DOHH2 (cell line): ENCODE results near the gene TMEM260.

ENCODE experiments used
- H3F3A ChIP-seq: fragments of 200-600 bp; sonication (generic), shearing (Covaris generic); 2 replicates; pipeline ENCODE4 v1.6.0; 2016; ENCODE audit warnings: antibody characterized with exemption, mild to moderate bottlenecking; ENCODE audit not compliant: control insufficient read depth, insufficient read depth
- H3K27ac ChIP-seq: fragments of 200-600 bp; sonication (generic); 2 replicates; pipeline ENCODE4 v1.5.1; 2014; ENCODE audit warnings: low read depth, mild to moderate bottlenecking, low read length, moderate library complexity
- H3K27me3 ChIP-seq: fragments of 200-600 bp; sonication (generic); 2 replicates; pipeline ENCODE4 v1.6.1; 2014; ENCODE audit warnings: mild to moderate bottlenecking, low read length, mixed read lengths; ENCODE audit not compliant: control insufficient read depth
- H3K36me3 ChIP-seq: fragments of 200-600 bp; sonication (generic); 2 replicates; pipeline ENCODE4 v1.6.1; 2014; ENCODE audit warnings: mild to moderate bottlenecking, low read length, moderate library complexity, mixed read lengths; ENCODE audit not compliant: control insufficient read depth
- H3K4me1 ChIP-seq: fragments of 200-600 bp; sonication (generic); 2 replicates; pipeline ENCODE4 v1.6.1; 2014; ENCODE audit warnings: mild to moderate bottlenecking, low read length, mixed read lengths; ENCODE audit not compliant: control insufficient read depth
- H3K4me2 ChIP-seq: fragments of 200-600 bp; sonication (generic); 2 replicates; pipeline ENCODE4 v1.6.0; 2014; ENCODE audit warnings: mild to moderate bottlenecking, low read length, moderate library complexity
- H3K4me3 ChIP-seq: fragments of 200-600 bp; sonication (generic); 2 replicates; pipeline ENCODE4 v1.5.1; 2014; ENCODE audit warnings: mild to moderate bottlenecking, low read length, mixed read lengths
- H3K79me2 ChIP-seq: fragments of 200-600 bp; sonication (generic); 2 replicates; pipeline ENCODE4 v1.6.1; 2014; ENCODE audit warnings: mild to moderate bottlenecking, low read length, mixed read lengths; ENCODE audit not compliant: control insufficient read depth
- H3K9me2 ChIP-seq: fragments of 200-600 bp; sonication (generic); replicated peaks from 2 replicates; pipeline ENCODE4 v1.6.1; 2014; ENCODE audit warnings: mild to moderate bottlenecking, low read length, mixed read lengths; ENCODE audit not compliant: control insufficient read depth
- H3K9me3 ChIP-seq: fragments of 200-600 bp; sonication (generic); 2 replicates; pipeline ENCODE4 v1.6.1; 2014; ENCODE audit warnings: antibody characterized with exemption, low read length, mixed read lengths; ENCODE audit not compliant: control insufficient read depth, insufficient read depth
- H4K20me1 ChIP-seq: fragments of 200-600 bp; sonication (generic); 2 replicates; pipeline ENCODE4 v1.6.0; 2014; ENCODE audit warnings: low read depth, mild to moderate bottlenecking, antibody characterized with exemption, low read length, moderate library complexity; ENCODE audit not compliant: control insufficient read depth, insufficient read depth
- EZH2phosphoT487 ChIP-seq: fragments of 200-600 bp; sonication (generic); IDR thresholded peaks from 2 replicates; pipeline ENCODE4 v1.6.1; 2017; ENCODE audit warnings: borderline replicate concordance, mild to moderate bottlenecking, antibody characterized with exemption, low read length, moderate library complexity, mixed read lengths
- TF ChIP-seq, protein P1 (sequence below): fragments of 200-600 bp; sonication (generic); IDR thresholded peaks from one replicate; pipeline ENCODE4 v1.5.1; 2014; ENCODE audit warnings: antibody characterized with exemption, mild to moderate bottlenecking, low read depth, low read length; ENCODE audit not compliant: poor library complexity, severe bottlenecking

TMEM260 gene

DNA sequence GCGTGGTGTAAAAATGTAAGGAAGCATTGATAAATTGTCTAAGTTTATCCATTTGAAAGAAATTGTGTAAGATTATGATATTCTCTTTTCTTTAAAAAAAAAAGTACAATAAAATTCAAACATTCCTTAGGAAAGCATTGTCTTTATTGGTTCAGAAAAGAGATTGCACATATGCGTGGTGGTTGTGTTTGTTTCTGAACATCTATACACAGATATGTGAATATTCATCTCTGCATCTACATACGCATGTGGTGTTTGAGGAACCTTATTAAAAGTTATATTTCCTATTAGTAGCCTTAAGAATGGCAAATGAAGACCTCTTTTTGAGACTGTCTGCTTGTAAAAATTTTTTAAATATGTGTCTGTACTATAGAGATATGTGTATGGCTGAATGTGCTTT lies 69.8 kb downstream of the TMEM260 start:
- Histone ChIP-seq H3K4me1 (no peaks in the 10 kb centered on the region), H3K27ac (no peak overlapping the region), H4K20me1 (0 out of 2 replicates have a peak, but pooled peaks cover 3% of the 10 kb centered on the region), H3K9me3 (no peaks in the 10 kb centered on the region), H3K9me2 (no peaks in the 10 kb centered on the region), H3K4me3 (no peak overlapping the region), H3K4me2 (no peak overlapping the region), H3F3A (no peaks in the 10 kb centered on the region), H3K27me3 (no peaks in the 10 kb centered on the region), H3K36me3 (peaks cover 4% of the 10 kb centered on the region; the same call in 1 of the 2 replicates), H3K79me2 (no peaks in the 10 kb centered on the region)
- TF ChIP-seq, protein P1, sequence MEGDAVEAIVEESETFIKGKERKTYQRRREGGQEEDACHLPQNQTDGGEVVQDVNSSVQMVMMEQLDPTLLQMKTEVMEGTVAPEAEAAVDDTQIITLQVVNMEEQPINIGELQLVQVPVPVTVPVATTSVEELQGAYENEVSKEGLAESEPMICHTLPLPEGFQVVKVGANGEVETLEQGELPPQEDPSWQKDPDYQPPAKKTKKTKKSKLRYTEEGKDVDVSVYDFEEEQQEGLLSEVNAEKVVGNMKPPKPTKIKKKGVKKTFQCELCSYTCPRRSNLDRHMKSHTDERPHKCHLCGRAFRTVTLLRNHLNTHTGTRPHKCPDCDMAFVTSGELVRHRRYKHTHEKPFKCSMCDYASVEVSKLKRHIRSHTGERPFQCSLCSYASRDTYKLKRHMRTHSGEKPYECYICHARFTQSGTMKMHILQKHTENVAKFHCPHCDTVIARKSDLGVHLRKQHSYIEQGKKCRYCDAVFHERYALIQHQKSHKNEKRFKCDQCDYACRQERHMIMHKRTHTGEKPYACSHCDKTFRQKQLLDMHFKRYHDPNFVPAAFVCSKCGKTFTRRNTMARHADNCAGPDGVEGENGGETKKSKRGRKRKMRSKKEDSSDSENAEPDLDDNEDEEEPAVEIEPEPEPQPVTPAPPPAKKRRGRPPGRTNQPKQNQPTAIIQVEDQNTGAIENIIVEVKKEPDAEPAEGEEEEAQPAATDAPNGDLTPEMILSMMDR, result no peak
- no peak for TF ChIP-seq EZH2phosphoT487

DNA sequence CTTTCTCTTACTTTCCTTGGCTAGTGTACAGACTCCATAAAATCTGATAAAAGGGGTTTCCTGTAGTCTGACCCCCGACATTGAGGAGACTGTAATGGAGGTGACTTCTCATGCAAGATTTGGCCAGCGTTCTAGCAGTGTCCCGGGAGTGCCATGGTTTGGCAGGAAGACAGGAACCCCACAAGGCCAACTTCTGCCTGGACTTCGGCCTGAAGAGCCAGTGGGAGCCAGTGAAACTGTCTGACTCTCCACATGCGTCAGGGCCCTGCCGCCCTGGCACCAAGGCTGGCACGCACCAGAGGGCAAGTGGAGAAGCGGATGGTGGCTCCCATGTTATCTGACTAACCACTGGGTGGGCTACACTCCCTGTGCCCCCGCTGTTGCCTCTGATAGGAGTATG lies 70.5 kb downstream of the TMEM260 start:
- H3K4me3 ChIP-seq, result no peak overlapping the region
- TF ChIP-seq, protein P1, result no peak
- no peak for TF ChIP-seq EZH2phosphoT487
- no peaks in the 10 kb centered on the region for H3K4me1 ChIP-seq
- no peaks in the 10 kb centered on the region for H3K27me3 ChIP-seq
- H3K4me2 ChIP-seq, result no peak overlapping the region
- no peaks in the 10 kb centered on the region for H3K79me2 ChIP-seq
- no peaks in the 10 kb centered on the region for H3K9me2 ChIP-seq
- H3K27ac ChIP-seq, result no peak overlapping the region
- peaks cover 4% of the 10 kb centered on the region; the same call in 1 of the 2 replicates for H3K36me3 ChIP-seq
- no peaks in the 10 kb centered on the region for H3F3A ChIP-seq
- 0 out of 2 replicates have a peak, but pooled peaks cover 3% of the 10 kb centered on the region for H4K20me1 ChIP-seq
- H3K9me3 ChIP-seq, result no peaks in the 10 kb centered on the region

DNA sequence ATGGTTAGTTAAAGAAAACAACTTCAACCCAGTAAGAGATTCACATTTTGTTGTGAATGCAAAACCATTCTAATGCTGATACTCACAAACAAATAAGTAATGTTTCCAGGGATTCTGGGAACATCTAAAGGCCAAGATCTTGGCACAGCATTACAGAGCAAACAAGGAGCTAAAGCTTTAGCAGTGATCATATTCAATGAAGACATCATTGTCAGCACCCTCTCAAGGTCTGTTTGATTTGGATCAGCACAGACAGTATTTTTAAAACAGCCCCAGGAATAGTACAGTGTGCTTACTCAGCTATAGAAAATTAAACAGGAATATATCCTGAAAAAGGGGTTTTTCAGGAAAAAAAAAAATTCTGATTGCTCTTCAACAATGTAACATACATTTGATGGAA lies 71.4 kb downstream of the TMEM260 start:
- no peak overlapping the region for H3K4me2 ChIP-seq
- no peaks in the 10 kb centered on the region for H3K79me2 ChIP-seq
- H3K9me3 ChIP-seq, result no peaks in the 10 kb centered on the region
- H4K20me1 ChIP-seq, result 0 out of 2 replicates have a peak, but pooled peaks cover 3% of the 10 kb centered on the region
- TF ChIP-seq EZH2phosphoT487, result no peak
- TF ChIP-seq, protein P1, result no peak
- no peaks in the 10 kb centered on the region for H3F3A ChIP-seq
- H3K27ac ChIP-seq, result no peak overlapping the region
- no peak overlapping the region for H3K4me3 ChIP-seq
- no peaks in the 10 kb centered on the region for H3K4me1 ChIP-seq
- H3K36me3 ChIP-seq, result peaks cover 4% of the 10 kb centered on the region; the same call in 1 of the 2 replicates
- H3K9me2 ChIP-seq, result no peaks in the 10 kb centered on the region
- no peaks in the 10 kb centered on the region for H3K27me3 ChIP-seq

DNA sequence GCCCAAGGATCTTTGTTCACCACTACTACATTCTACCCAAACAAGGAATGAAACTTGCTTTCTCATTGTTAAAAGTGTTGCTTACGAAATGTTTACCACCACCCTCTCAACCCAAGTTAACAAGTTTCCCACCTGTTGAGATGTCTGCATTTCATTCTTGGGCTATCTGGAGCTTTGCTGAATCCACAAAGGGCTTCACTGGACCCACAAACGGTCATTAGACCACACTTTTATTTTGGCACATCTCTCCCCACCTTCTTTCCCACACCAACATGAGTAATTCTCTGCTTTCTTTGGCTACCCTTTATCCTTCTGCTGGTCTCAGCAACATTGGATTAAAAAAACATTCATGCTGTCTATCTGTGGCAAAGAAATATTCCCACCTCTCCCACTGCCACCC lies 78.0 kb downstream of the TMEM260 start:
- H3K36me3 ChIP-seq, result no peaks in the 10 kb centered on the region
- no peak overlapping the region for H3K4me2 ChIP-seq
- no peaks in the 10 kb centered on the region for H3K9me2 ChIP-seq
- H3K4me3 ChIP-seq, result no peak overlapping the region
- no peaks in the 10 kb centered on the region for H4K20me1 ChIP-seq
- TF ChIP-seq, protein P1, result no peak
- TF ChIP-seq EZH2phosphoT487, result no peak
- H3F3A ChIP-seq, result no peaks in the 10 kb centered on the region
- H3K4me1 ChIP-seq, result no peaks in the 10 kb centered on the region
- H3K79me2 ChIP-seq, result no peaks in the 10 kb centered on the region
- H3K9me3 ChIP-seq, result no peaks in the 10 kb centered on the region
- no peak overlapping the region for H3K27ac ChIP-seq
- no peaks in the 10 kb centered on the region for H3K27me3 ChIP-seq
